Muscle of leg (tissue), 11 donors: ENCODE results near the gene DPH1. TPM values are rescaled to one million over a fixed set of nuclear protein-coding genes. Genes with fewer than 3 reads are reported as not detected.

Source experiments
- DNase-seq: peaks from one replicate; pipeline ENCODE4 v3.0.0; 2013
- H3K27ac ChIP-seq: one replicate; pipeline ENCODE4 v1.5.1; 2013; ENCODE audit warnings: mild to moderate bottlenecking, low read length, control low read depth
- H3K27me3 ChIP-seq: one replicate; pipeline ENCODE4 v1.6.1; 2013; ENCODE audit warnings: low read length; ENCODE audit not compliant: control insufficient read depth, insufficient read depth
- H3K36me3 ChIP-seq: one replicate; pipeline ENCODE4 v1.6.1; 2013; ENCODE audit warnings: low read length; ENCODE audit not compliant: control insufficient read depth, insufficient read depth
- H3K4me1 ChIP-seq: one replicate; pipeline ENCODE4 v1.6.1; 2013; ENCODE audit warnings: low read length; ENCODE audit not compliant: control insufficient read depth, insufficient read depth
- H3K4me3 ChIP-seq: one replicate; pipeline ENCODE4 v1.5.1; 2013; ENCODE audit warnings: low read length, control low read depth
- H3K9me3 ChIP-seq: replicated peaks from 2 replicates; pipeline ENCODE4 v1.6.1; 2013; ENCODE audit warnings: low read depth, low read length; ENCODE audit not compliant: control insufficient read depth
- WGBS: methylation state at CpG from one replicate; pipeline ENCODE4 v1.1.5; 2013; ENCODE audit warnings: missing lambda C conversion rate; ENCODE audit not compliant: insufficient coverage; 5-methylcytosine and 5-hydroxymethylcytosine counted together
- polyA plus RNA-seq, 8 donors: library from polyadenylated mRNA; unstranded; fragments of 120-200 nt; gene quantifications; one replicate each; pipeline versions ENCODE4 v1.2.1 to v1.2.3, GENCODE V29; 2013; ENCODE audit warnings: inconsistent platforms in 1 of 8, low replicate concordance in 1 of 8; ENCODE audit not compliant: insufficient read length in 8 of 8, insufficient read depth in 1 of 8
- total RNA-seq: library from RNA; stranded (reverse); fragments of 120-200 nt; gene quantifications from one replicate; pipeline ENCODE4 v1.2.4, GENCODE V29; 2013

The DPH1 gene
- total and polyA plus RNA-seq, 9 donors: 23.3 to 37.0 (median 31.2) TPM

DNA sequence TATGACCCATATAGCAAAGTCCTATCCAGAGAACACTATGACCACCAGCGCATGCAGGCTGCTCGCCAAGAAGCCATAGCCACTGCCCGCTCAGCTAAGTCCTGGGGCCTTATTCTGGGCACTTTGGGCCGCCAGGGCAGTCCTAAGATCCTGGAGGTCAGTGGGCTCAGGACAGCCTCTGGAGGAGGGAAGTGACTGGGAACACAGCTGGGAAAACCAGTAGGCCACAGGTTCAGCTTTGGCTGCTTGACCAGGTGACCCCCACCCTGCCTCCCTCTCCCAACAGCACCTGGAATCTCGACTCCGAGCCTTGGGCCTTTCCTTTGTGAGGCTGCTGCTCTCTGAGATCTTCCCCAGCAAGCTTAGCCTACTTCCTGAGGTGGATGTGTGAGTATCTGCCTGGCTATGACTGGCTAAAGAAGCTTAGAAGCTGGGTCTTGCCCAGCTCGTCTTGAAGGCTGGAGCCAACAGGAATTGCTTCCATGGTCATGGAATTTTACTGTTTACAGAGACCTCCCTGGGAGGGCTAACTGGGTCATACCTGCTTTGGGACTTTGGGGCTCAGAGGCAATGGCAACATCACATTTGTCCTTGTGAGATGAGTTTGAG is 10.4 kb downstream of the DPH1 start:
- Histone ChIP-seq H3K27me3 (no peaks in the 10 kb centered on the region), H3K9me3 (no peaks in the 10 kb centered on the region), H3K36me3 (peaks cover 69% of the 10 kb centered on the region), H3K27ac (no peak overlapping the region), H3K4me3 (no peak overlapping the region), H3K4me1 (peaks cover 19% of the 10 kb centered on the region)
- WGBS: 64% methylated on average over 3 of the region's 7 CpGs
- DNase-seq: no peak

DNA sequence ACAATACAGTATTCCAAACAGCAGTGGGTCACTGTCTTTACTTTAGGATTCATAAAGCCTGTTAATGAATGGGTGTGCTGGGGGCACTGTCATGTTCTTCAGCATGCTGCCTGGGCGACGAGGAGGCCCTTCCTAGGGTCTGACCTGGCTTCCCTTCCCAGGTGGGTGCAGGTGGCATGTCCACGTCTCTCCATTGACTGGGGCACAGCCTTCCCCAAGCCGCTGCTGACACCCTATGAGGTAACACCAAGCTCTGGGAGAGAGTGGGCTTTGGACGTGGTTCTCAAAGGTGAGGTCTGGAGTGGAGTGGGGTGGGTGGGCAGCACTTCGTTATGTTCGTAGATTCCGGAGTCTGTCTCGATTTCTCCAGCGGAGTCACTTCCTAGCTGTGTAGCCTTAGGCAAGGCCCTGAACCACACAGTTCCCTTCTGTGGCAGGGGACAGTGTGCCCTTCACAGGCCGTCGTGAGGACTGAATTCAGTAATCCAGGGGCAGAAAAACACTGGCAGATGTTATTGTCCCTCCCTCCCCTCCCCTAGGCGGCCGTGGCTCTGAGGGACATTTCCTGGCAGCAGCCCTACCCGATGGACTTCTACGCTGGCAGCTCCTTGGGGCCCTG is 11.1 kb downstream of the DPH1 start:
- Histone ChIP-seq H3K9me3 (no peaks in the 10 kb centered on the region), H3K27me3 (no peaks in the 10 kb centered on the region), H3K36me3 (peaks cover 64% of the 10 kb centered on the region), H3K27ac (peak overlapping the region; percentile 87), H3K4me3 (peak overlapping the region; percentile 54), H3K4me1 (peaks cover 19% of the 10 kb centered on the region)
- no peak for DNase-seq
- WGBS: 56% methylated on average over 14 of the region's 16 CpGs

- peak within 1 kb of the TSS; percentile 87 for H3K27ac ChIP-seq
- peaks cover 57% of the 10 kb centered on the region for H3K36me3 ChIP-seq
- H3K4me3 ChIP-seq: peak within 1 kb of the TSS; percentile 54
- H3K4me1 ChIP-seq: peaks cover 19% of the 10 kb centered on the region
- no peaks in the 10 kb centered on the region for H3K27me3 ChIP-seq
- DNase-seq: peak; percentile 97
- no peaks in the 10 kb centered on the region for H3K9me3 ChIP-seq
- under 1% methylated on average over 91 of the region's 93 CpGs for WGBS
Measured at GRCh38 chr17:2041561-2042389, 11.8 kb downstream of the DPH1 start, which contains the start of gene OVCA2. Gene OVCA2 (plus strand): TSS chr17:2042022. CDS start chr17:2042048, 26 bp downstream.

- H3K36me3 ChIP-seq: peaks cover 51% of the 10 kb centered on the region
- peak overlapping the region; percentile 87 for H3K27ac ChIP-seq
- peaks cover 19% of the 10 kb centered on the region for H3K4me1 ChIP-seq
- DNase-seq: peak; percentile 53
- WGBS: 19% methylated on average over 16 of the region's 17 CpGs
- H3K9me3 ChIP-seq: no peaks in the 10 kb centered on the region
- peak overlapping the region; percentile 54 for H3K4me3 ChIP-seq
- H3K27me3 ChIP-seq: no peaks in the 10 kb centered on the region
Measured at GRCh38 chr17:2042390-2042847, 12.5 kb downstream of the DPH1 start.

DNA sequence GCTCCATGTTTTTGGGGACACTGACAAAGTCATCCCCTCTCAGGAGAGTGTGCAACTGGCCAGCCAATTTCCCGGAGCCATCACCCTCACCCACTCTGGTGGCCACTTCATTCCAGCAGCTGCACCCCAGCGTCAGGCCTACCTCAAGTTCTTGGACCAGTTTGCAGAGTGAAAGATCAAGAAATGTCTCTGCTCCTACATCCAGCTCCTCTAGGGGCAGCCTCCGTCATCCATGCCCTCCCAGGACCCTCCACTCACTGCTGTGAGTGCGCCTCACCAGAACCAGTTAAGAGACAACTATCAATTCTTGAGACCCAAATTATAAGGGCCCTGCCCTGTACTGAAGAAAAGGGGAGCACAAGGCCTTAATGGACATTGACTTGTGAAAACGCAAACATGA is 13.0 kb downstream of the DPH1 start:
- H3K9me3 ChIP-seq: no peaks in the 10 kb centered on the region
- H3K4me3 ChIP-seq: peak overlapping the region; percentile 54
- DNase-seq: no peak
- H3K36me3 ChIP-seq: peaks cover 45% of the 10 kb centered on the region
- WGBS: 84% methylated on average over 5 of the region's 5 CpGs
- H3K27ac ChIP-seq: peak overlapping the region; percentile 87
- H3K4me1 ChIP-seq: peaks cover 19% of the 10 kb centered on the region
- H3K27me3 ChIP-seq: peaks cover 3% of the 10 kb centered on the region

- Histone ChIP-seq H3K4me3 (no peak overlapping the region), H3K4me1 (peaks cover 21% of the 10 kb centered on the region), H3K27me3 (peaks cover 5% of the 10 kb centered on the region), H3K27ac (no peak overlapping the region), H3K9me3 (no peaks in the 10 kb centered on the region), H3K36me3 (peaks cover 37% of the 10 kb centered on the region)
- WGBS: no CpG with 5 or more reads among the region's 6 CpGs
- no peak for DNase-seq
Measured at GRCh38 chr17:2043785-2044184, 13.8 kb downstream of the DPH1 start.

DNA sequence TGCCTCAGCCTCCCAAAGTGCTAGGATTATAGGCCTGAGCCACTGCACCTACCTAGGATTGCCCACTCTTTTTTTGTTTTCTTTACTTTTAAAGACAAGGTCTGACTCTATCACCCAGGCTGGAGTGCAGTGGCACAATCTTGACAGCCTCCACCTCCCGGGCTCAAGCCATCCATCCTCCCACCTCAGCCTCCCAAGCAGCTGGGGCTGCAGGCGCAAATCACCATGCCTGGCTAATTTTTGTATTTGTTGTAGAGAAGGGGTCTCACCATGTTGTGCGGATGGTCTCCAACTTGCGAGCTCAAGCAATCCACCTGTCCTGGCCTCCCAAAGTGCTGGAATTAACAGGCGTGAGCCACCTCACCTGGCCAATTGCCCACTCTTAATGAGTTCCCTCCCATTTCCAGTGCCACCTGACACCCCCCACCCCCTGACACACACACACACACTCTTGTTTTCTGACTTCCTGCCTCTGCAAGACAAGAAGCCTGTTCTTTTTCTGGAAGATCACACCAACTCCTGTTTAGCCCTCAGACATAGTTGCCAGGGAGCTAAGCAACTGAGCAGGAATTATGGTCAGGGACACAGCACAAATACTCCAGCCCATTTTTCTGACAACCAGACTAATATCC is 14.4 kb downstream of the DPH1 start:
- DNase-seq: no peak
- 83% methylated on average over 1 of the region's 5 CpGs for WGBS
- H3K27me3 ChIP-seq: peaks cover 8% of the 10 kb centered on the region
- peaks cover 36% of the 10 kb centered on the region for H3K36me3 ChIP-seq
- no peaks in the 10 kb centered on the region for H3K9me3 ChIP-seq
- H3K27ac ChIP-seq: no peak overlapping the region
- no peak overlapping the region for H3K4me3 ChIP-seq
- peaks cover 27% of the 10 kb centered on the region for H3K4me1 ChIP-seq

DNA sequence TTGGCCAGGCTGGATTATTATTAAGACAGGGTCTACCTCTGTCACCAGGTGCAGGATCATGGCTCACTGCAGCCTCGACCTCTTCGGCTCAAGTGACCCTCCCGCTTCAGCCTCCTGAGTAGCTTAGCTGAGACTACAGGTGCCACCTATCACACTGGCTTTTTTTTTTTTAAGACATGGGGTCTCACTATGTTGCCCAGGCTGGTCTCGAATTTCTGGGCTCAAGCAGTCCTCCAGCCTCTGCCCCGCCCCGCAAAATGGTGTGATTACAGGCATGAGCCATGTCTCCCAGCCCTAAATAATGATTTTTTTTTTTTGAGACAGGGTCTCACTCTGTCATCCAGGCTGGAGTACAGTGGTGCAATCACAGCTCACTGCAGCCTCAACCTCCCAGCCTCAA is 17.6 kb downstream of the DPH1 start:
- H3K4me1 ChIP-seq: peaks cover 30% of the 10 kb centered on the region
- peaks cover 24% of the 10 kb centered on the region for H3K36me3 ChIP-seq
- no peak overlapping the region for H3K4me3 ChIP-seq
- no peak for DNase-seq
- peaks cover 27% of the 10 kb centered on the region for H3K27me3 ChIP-seq
- H3K9me3 ChIP-seq: no peaks in the 10 kb centered on the region
- H3K27ac ChIP-seq: no peak overlapping the region
- 81% methylated on average over 6 of the region's 6 CpGs for WGBS

DNA sequence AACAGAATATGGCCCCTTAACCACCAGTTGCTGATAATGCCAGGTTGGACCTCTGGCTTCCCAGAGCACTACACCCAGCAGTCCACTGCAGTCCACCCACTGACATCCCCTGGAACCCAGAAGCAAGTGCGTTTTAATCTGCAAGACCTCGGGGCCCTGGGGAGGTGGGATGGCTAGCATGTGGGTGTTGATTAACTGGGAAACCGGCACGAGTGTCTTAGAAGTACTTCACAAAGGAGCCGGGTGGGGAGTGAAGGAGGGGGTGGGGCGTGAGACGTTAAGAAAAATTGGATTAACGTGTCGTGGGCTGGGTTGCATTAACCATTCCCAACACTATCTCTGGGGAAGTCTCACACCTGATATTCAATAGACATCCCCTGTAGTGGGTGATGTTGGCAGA is 18.9 kb downstream of the DPH1 start:
- H3K27me3 ChIP-seq: peaks cover 37% of the 10 kb centered on the region
- no peak overlapping the region for H3K27ac ChIP-seq
- peak overlapping the region; percentile 45 for H3K4me3 ChIP-seq
- peak; percentile 28 for DNase-seq
- peaks cover 12% of the 10 kb centered on the region for H3K36me3 ChIP-seq
- no CpG with 5 or more reads among the region's 9 CpGs for WGBS
- peaks cover 31% of the 10 kb centered on the region for H3K4me1 ChIP-seq
- H3K9me3 ChIP-seq: no peaks in the 10 kb centered on the region
